ENCODE results near the gene LSMEM2. TPM values are rescaled to one million over a fixed set of nuclear protein-coding genes. Genes with fewer than 3 reads are reported as not detected.

The LSMEM2 gene
- total and polyA plus RNA-seq, 9 of the 15 experiments (the other 6 are each of a cell fraction or from before 2014, with no cell fraction given): not detected

GRCh38 chr3:50297896-50298725 is 19.2 kb downstream of the LSMEM2 start (continued):
- TF ChIP-seq FOXP4 (CRISPR knock-in tag; IDR thresholded peaks at IDR 0.05; ENCODE audit: borderline replicate concordance) (no peak), NR1H2 (CRISPR knock-in tag; IDR thresholded peaks at IDR 0.05) (no peak), CUX1 (CRISPR knock-in tag; IDR thresholded peaks at IDR 0.05) (no peak), ILK (tag; IDR thresholded peaks at IDR 0.05; ENCODE audit: borderline replicate concordance, low read depth) (no peak), ZSCAN29 (IDR thresholded peaks at IDR 0.05) (no peak), EP300 (IDR thresholded peaks at IDR 0.05; ENCODE audit: low read length) (peak; percentile 43), SLC30A9 (CRISPR knock-in tag; IDR thresholded peaks at IDR 0.05) (no peak), XRCC4 (IDR thresholded peaks at IDR 0.05; ENCODE audit: extremely low read depth, insufficient read depth, insufficient read length) (no peak), TSC22D4 (tag; IDR thresholded peaks at IDR 0.05) (no peak), NFRKB (IDR thresholded peaks at IDR 0.05; ENCODE audit: low read depth) (no peak)
